NCI-H345 treated with DMSO at 0.1 percent for 48 hours (cell line): Measurements from ENCODE around the gene KCNE1.
"Not testable (repeated sequence)": the region's sequence is repeated elsewhere in the genome, so short reads cannot be mapped to it uniquely, and the experiment has no call there.

Source experiments
- DNase-seq: peaks from one replicate; lab custom pipeline; 2025; ENCODE audit not compliant: unreplicated experiment; lab: John Stamatoyannopoulos, UW

KCNE1 gene

GRCh38 chr21:34423805-34424204 lies 88.2 kb downstream of the KCNE1 start, which contains the start of gene SMIM34:
SMIM34 (minus strand) TSS chr21:34423951; CDS start chr21:34423839, 112 bp downstream.
- not testable (repeated sequence) for DNase-seq

- DNase-seq: not testable (repeated sequence)
These were observed 94.4 kb downstream of the KCNE1 start for GRCh38 chr21:34417448-34418077.

- not testable (repeated sequence) for DNase-seq
These were observed 104.7 kb downstream of the KCNE1 start for GRCh38 chr21:34407294-34407693.

GRCh38 chr21:34406676-34407075 lies 105.3 kb downstream of the KCNE1 start:
- DNase-seq: not testable (repeated sequence)

GRCh38 chr21:34406102-34406501 lies 105.9 kb downstream of the KCNE1 start:
- not testable (repeated sequence) for DNase-seq

GRCh38 chr21:34405686-34406085 lies 106.3 kb downstream of the KCNE1 start:
- DNase-seq: not testable (repeated sequence)

- not testable (repeated sequence) for DNase-seq
These were observed 107.3 kb downstream of the KCNE1 start for GRCh38 chr21:34404742-34405141.

GRCh38 chr21:34400522-34400921 lies 111.5 kb downstream of the KCNE1 start:
- DNase-seq: not testable (repeated sequence)
